ENCODE results near the gene PRRC2B.

Gene PRRC2B

GRCh38 chr9:131409458-131409992 is 15.6 kb downstream of the PRRC2B start:
- DNase-seq (ENCODE audit: low spot score), result no peak

- DNase-seq (ENCODE audit: low spot score), result no peak
Measured at GRCh38 chr9:131410044-131410491, 16.2 kb downstream of the PRRC2B start.

GRCh38 chr9:131411719-131412681 is 18.1 kb downstream of the PRRC2B start:
- DNase-seq (ENCODE audit: low spot score), result no peak

GRCh38 chr9:131416509-131416908 is 22.6 kb downstream of the PRRC2B start:
- no peak for DNase-seq (ENCODE audit: low spot score)

- no peak for DNase-seq (ENCODE audit: low spot score)
Measured at GRCh38 chr9:131417264-131418142, 23.6 kb downstream of the PRRC2B start.

GRCh38 chr9:131418143-131419025 is 24.5 kb downstream of the PRRC2B start:
- DNase-seq (ENCODE audit: low spot score), result no peak

- no peak for DNase-seq (ENCODE audit: low spot score)
Measured at GRCh38 chr9:131419026-131419614, 25.2 kb downstream of the PRRC2B start.

GRCh38 chr9:131419716-131420115 is 25.8 kb downstream of the PRRC2B start:
- DNase-seq (ENCODE audit: low spot score), result no peak

GRCh38 chr9:131420980-131421624 is 27.2 kb downstream of the PRRC2B start:
- no peak for DNase-seq (ENCODE audit: low spot score)

GRCh38 chr9:131421691-131422090 is 27.8 kb downstream of the PRRC2B start:
- no peak for DNase-seq (ENCODE audit: low spot score)

GRCh38 chr9:131422241-131422792 is 28.4 kb downstream of the PRRC2B start:
- DNase-seq (ENCODE audit: low spot score), result no peak

GRCh38 chr9:131423171-131423581 is 29.3 kb downstream of the PRRC2B start:
- no peak for DNase-seq (ENCODE audit: low spot score)

- no peak for DNase-seq (ENCODE audit: low spot score)
Measured at GRCh38 chr9:131426545-131426944, 32.7 kb downstream of the PRRC2B start.

GRCh38 chr9:131429121-131430012 is 35.5 kb downstream of the PRRC2B start:
- no peak for DNase-seq (ENCODE audit: low spot score)

- DNase-seq (ENCODE audit: low spot score), result no peak
Measured at GRCh38 chr9:131432050-131432449, 38.2 kb downstream of the PRRC2B start.

- DNase-seq (ENCODE audit: low spot score), result no peak
Measured at GRCh38 chr9:131432597-131433301, 38.9 kb downstream of the PRRC2B start.

- DNase-seq (ENCODE audit: low spot score), result no peak
Measured at GRCh38 chr9:131433302-131433854, 39.5 kb downstream of the PRRC2B start.

GRCh38 chr9:131434673-131435072 is 40.8 kb downstream of the PRRC2B start:
- no peak for DNase-seq (ENCODE audit: low spot score)
